Lower leg skin (tissue), 3 donors: Measurements from ENCODE around the gene AGO3.

Experiments
- CTCF ChIP-seq, 3 donors: fragments of 450-650 bp; IDR thresholded peaks; one replicate each; pipeline ENCODE4 v1.5.1; 2016; ENCODE audit warnings: antibody characterized with exemption in 3 of 3, mild to moderate bottlenecking in 3 of 3, moderate library complexity in 2 of 3
- POLR2A ChIP-seq, 2 donors: fragments of 450-650 bp; IDR thresholded peaks; one replicate each; pipeline ENCODE4 v1.6.1; 2016 to 2017; ENCODE audit warnings: antibody characterized with exemption in 2 of 2, mild to moderate bottlenecking in 1 of 2, moderate library complexity in 1 of 2

- no peak for TF ChIP-seq CTCF (IDR thresholded peaks at IDR 0.05)
- no peak for TF ChIP-seq POLR2A (IDR thresholded peaks at IDR 0.05)
Measured at GRCh38 chr1:36093929-36094328, 163.0 kb downstream of the AGO3 start.
